Hindlimb muscle (tissue), 1 donor: ENCODE data around the gene PRSS58. TPM values are rescaled to one million over a fixed set of nuclear protein-coding genes. Genes with fewer than 3 reads are reported as not detected.
A peak's percentile ranks its signal among the peaks of the same experiment; 100 is the strongest.

Experiments used
- DNase-seq: peaks from one replicate; pipeline ENCODE4 v3.0.0-alpha.2; 2013
- polyA plus RNA-seq: library from polyadenylated mRNA; unstranded; fragments of 120-200 nt; gene quantifications from one replicate; pipeline ENCODE4 v1.2.1, GENCODE V29; 2013; ENCODE audit not compliant: insufficient read length

Gene PRSS58, protein sequence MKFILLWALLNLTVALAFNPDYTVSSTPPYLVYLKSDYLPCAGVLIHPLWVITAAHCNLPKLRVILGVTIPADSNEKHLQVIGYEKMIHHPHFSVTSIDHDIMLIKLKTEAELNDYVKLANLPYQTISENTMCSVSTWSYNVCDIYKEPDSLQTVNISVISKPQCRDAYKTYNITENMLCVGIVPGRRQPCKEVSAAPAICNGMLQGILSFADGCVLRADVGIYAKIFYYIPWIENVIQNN
- not detected for polyA plus RNA-seq

DNA sequence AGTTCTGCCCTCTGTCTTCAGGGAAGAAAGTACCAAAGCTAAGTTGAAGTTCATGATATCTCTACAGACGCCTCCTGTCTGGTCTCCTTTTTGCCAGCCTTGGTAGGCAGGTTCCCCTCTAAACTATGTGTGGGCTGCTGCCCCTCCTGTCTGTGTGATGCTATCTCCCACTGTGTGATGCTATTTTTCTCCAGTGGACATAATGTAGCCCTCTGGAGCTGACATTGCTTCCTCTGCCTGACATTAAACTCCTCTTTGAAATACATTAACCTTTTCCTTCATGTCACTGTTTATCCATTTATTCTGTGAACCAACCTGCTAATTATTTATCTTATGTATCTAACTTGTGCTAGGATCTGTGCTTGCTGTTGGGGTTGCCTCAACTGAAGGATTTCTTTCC, at the start of gene PRSS58:
Gene PRSS58, minus strand, starts transcription at position 101 of the 400 bp plus-strand sequence. CDS start 351 bp downstream, outside the sequence.
- DNase-seq: no peak

- no peak for DNase-seq
Observed at GRCh38 chr7:142307246-142307900, 49.5 kb upstream of the PRSS58 start.

GRCh38 chr7:142303650-142304049, 45.8 kb upstream of the PRSS58 start:
- peak; percentile 4 for DNase-seq

DNA sequence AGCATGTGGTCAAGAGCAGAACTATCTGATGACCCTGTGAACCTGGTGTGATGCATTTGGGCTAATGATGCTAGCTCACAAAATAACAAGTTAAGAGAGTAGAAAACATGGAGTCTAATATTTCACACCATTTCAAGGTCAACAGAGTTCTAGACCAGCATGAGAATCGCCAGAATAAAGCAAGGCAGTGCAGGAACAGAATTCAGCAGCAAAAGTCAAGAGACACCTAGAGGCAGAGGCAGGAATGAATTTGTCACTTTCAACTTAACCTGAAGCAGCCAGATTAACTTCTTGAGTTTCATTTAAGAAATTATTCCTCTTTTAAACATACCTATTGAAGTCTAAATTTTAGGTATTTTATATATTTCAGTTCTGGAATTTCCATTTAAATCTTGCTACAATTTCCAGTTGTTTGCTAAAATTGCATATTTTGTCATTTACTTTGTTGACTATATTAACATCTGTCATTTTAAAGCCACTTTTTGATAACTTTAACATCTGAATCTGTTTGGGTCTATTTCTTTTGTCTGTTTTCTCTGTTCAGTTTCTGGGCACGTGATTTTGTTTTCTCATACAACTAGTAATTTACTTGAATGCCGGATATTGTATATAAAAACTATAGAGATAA, 44.2 kb upstream of the PRSS58 start:
- DNase-seq: no peak

DNA sequence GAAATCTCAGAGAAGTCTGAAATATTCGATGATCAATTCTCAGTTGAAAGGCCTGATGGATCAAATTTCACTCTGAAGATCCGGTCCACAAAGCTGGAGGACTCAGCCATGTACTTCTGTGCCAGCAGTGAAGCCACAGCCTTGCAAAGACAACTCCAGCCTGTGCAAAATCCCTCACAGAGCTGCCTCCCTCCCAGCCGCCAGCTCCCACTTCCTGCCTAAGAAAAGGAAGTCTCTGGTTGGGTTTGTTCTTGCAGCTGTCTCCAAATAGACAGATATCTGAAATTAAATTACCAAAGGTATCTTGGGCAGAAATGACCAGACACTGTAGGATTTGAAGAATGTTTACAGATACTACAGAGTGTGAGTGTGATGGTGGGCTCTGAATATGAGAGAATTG, 43.4 kb upstream of the PRSS58 start:
- DNase-seq: no peak

DNA sequence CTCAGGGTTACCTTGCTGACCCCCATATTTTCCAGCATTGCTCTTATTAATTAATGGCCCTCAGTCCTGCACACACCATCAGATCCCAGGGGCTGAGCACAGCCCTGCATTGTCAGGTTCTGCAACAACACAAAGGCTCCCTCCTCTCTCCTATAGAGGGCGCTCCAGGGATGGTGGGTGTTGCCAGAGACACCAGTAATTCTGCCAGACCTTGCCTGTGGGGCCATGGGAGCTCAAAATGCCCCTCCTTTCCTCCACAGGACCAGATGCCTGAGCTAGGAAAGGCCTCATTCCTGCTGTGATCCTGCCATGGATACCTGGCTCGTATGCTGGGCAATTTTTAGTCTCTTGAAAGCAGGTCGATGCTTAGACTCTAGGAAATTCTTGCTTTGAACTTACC, 42.8 kb upstream of the PRSS58 start:
- no peak for DNase-seq

DNA sequence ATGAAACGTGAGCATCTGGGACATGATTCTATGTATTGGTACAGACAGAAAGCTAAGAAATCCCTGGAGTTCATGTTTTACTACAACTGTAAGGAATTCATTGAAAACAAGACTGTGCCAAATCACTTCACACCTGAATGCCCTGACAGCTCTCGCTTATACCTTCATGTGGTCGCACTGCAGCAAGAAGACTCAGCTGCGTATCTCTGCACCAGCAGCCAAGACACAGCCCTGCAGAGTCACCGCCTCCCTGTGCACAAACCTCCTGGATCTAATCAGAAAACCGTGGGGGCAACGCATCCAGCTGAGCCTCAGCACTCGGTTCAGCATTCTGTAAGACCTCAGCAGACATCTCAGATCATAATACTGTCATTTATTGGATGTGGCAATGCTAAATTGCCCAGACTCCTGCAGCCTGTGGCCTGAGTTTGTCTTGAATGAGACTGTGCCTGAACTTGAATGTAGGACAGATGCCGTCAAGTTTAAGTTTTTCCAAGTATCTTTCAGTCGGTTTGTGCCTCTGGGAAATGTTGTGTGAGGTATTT, 41.5 kb upstream of the PRSS58 start:
- no peak for DNase-seq

GRCh38 chr7:142298627-142299026, 40.8 kb upstream of the PRSS58 start:
- DNase-seq: no peak

DNA sequence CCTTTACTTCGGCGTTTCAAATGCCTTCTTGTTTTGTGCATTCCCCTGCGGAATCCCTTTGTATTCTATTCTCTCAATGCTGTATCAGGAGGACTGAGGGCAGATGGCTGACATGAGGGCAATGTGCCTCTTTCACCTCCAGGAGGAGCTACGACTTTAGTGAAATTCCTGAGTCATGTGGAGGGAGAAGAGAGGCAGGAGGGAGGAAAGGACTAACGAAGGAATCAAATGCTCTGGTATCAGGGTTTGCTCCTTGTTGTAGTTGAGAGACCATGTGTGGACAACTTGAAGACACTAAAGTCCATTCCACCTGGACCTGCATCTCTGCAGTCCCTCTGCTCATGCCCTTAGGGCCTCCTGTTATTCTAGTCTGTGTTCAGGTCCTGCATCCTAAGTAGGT, 40.2 kb upstream of the PRSS58 start:
- DNase-seq: no peak

DNA sequence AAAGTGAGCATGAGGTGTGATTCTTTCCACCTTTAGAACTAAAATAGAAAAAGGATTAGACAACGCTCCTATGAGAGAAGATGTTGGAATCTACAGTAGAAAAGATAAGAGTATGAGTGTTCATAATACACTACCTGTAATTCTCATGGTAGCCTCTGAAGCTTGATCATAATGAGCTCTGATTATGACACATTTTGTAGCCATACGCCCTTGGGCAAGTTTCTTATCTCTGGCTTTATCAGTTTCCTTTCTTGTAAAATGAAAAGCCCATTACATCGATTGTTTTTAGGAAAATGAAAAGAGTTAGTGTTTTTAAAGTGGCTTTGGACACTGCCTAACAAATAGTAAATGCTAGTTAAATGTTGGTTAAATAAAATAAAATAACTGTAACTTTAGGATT, 22.4 kb upstream of the PRSS58 start:
- DNase-seq: no peak

DNA sequence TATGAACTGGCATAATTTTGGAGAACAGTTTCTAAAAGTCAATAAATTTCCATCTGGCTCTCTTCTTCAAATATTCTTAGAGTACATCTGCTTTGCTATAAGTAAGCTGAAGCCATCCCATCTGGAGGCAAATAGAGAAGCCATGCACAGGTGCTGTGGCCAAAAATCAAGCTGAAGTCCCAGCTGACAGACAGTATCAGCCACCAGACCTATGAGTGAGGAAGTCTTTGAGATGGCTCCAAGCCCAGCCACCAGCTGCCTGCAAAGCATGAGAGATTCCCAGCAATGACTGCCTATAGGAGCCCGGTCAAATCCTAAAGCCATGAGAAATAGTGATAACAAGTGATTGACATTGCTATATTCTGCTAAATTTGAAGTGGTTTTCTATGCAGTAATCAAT, 21.7 kb upstream of the PRSS58 start:
- peak; percentile 1 for DNase-seq

DNA sequence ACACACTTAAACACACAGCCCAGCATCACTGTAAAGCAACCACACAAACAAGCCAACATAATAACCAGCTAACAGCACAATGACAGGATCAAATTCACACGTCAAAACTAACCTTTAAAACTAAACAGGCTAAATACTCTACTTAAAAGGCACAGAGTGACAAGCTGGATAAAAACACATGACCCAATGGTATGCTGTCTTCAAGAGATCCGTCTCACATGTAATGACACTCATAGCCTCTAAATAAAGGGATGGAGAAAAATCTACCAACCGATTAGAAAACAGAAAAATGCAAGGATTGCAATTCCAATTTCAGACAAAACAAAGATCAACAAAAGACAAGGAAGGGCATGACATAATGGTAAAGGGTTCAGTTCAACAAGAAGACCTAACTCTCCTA, 17.2 kb upstream of the PRSS58 start:
- no peak for DNase-seq

- no peak for DNase-seq
Observed at GRCh38 chr7:142272841-142273240, 15.0 kb upstream of the PRSS58 start.

DNA sequence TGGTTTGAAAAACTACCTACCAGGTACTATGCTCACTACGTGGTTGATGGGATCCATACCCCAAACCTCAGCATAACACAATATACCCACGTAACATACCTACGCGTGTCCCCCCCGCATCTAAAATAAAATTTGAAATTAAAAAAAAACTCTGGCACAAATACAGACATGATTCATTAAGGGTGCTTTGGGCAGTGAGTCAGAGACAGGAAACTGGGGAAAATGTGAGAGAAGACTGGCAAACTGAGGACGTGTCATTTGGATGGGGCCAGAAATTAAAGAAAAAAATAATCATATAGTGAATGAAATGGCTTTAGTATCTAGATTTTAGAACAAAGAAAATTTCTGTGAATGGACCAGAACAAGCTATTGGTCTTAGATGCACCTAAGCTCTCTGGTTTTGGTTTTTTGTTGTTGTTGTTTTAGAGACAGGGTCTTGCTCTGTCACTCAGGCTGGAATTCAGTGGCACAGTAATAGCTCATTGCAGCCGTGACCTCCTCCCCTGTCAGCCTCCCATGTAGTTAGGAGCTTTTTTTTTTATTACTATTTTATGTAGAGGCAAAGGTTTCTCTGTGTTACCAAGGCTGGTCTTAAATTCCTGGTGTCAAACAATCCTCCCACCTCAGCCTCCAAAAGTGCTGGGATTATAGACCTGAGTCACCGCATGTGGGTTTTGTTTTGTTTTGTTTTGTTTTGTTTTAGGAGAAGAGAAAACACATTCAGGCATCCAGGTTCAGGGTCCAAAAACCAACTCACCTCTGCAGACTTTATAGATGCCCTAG, 5.9 kb upstream of the PRSS58 start:
- DNase-seq: no peak

DNA sequence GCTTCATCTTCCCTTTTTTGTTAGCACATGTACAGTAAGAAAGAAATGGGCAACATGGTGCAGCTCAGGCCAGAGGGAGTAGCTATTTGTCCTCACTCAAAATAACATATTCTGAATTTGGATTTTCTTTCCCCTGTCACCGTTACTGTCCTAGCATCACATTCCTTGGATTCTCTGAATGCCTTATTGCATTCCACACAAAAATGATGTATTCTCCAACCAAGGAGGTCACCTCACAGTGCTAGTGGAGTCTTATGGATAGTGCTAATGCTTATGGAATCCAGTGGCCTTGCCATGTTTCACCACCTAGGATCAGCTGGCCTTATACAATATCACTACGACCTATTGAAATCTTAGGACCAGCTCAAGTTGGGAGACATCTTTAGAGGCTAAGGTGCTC, 7.2 kb downstream of the PRSS58 start:
- no peak for DNase-seq

DNA sequence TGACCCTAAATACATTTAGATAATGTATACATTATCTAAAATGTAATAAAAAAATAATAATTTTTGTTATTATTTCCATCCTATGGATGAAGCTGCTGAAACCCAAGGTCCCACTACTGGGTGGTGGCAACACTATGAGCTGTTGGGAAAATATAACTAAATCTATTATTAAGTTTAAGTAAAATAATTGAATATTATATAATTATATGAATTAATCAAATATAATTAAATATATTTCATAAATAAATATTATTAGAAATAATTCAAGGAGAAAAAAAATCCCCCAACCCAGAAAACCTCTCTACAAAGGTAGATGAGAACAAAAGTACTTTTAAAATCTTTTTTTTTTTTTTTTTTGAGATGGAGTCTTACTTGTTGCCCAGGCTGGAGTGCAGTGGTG, 7.9 kb downstream of the PRSS58 start:
- DNase-seq: no peak

- DNase-seq: no peak
Observed at GRCh38 chr7:142248166-142249160, 9.4 kb downstream of the PRSS58 start.

DNA sequence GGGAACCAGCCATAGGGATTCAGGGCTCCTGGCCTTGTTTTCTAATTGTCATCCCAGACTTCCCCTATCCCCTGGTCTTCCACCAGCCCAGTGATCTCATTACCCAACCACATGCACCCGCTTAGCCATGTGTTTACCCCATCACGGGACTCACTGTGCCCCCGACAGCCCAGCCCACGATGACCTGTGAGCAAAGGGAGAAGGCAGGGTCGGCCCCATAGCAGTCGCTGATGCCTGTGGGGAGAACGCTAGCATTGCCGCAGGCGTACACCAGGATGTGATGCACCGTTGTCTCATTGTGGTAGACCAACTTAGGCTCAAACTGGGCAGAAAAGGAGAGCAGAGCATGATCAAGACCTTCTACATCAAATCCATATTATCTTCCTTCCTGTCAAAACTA, 14.0 kb downstream of the PRSS58 start:
- no peak for DNase-seq

DNA sequence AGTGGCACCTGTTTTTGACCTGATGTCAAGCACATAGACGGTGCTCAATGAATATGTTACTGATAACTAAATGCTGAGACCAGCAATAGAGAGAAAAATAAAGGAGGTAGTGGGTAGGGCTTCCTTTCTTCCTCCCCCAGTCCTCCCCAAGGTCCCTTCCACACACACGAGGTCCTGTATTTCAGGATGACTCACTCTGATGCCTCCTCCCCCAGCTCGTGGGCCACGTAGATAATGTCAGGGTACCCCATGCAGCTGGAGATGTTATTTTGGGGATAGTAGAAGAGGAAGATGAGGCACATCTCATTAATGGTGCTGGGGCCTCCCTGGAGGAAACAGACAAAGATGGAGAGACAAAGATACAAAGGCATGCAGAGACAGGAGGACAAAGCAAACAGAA, 17.3 kb downstream of the PRSS58 start:
- no peak for DNase-seq

- DNase-seq: no peak
Observed at GRCh38 chr7:142231716-142232115, 26.1 kb downstream of the PRSS58 start.

- DNase-seq: no peak
Observed at GRCh38 chr7:142228537-142229104, 29.2 kb downstream of the PRSS58 start.
